ENCODE measurements around the gene CCDC61.

DNA sequence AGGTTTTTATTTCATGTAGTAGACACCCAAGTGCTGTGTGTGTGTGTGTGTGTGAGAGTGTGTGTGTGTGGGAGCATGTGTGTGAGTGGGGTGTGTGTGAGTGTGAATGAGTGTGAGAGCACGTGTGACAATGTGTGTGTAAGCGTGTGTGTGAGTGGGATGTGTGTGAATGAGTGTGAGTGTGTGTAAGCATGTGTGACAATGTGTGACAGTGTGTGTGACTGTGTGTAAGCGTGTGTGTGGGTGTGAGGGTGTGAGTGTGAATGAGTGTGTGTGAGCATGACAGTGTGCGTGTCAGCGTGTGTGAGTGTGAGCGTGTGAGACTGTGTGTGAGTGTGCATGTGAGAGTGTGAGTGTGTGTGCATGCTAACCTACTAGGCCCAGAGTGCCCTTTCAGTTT lies 36.9 kb upstream of the CCDC61 start:
- no peak for TF ChIP-seq EZH2 (optimal IDR thresholded peaks at IDR 0.05; ENCODE audit: low read depth, low read length)
- no peak for TF ChIP-seq EZH2phosphoT487 (IDR thresholded peaks at IDR 0.05; ENCODE audit: low read length)

Data from MM.1S (cell line).